ENCODE data around the gene DPPA2.
"Not testable (repeated sequence)": the region's sequence is repeated elsewhere in the genome, so short reads cannot be mapped to it uniquely, and the experiment has no call there.

The DPPA2 gene

GRCh38 chr3:109316162-109316730 is at the start of gene DPPA2:
Gene DPPA2 (minus strand): TSS chr3:109316517. CDS start chr3:109314542, 1,975 bp downstream.
- no peak within 1 kb of the TSS for H3K4me3 ChIP-seq (ENCODE audit: low read depth, low read length)
- TF ChIP-seq, protein P1, sequence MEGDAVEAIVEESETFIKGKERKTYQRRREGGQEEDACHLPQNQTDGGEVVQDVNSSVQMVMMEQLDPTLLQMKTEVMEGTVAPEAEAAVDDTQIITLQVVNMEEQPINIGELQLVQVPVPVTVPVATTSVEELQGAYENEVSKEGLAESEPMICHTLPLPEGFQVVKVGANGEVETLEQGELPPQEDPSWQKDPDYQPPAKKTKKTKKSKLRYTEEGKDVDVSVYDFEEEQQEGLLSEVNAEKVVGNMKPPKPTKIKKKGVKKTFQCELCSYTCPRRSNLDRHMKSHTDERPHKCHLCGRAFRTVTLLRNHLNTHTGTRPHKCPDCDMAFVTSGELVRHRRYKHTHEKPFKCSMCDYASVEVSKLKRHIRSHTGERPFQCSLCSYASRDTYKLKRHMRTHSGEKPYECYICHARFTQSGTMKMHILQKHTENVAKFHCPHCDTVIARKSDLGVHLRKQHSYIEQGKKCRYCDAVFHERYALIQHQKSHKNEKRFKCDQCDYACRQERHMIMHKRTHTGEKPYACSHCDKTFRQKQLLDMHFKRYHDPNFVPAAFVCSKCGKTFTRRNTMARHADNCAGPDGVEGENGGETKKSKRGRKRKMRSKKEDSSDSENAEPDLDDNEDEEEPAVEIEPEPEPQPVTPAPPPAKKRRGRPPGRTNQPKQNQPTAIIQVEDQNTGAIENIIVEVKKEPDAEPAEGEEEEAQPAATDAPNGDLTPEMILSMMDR (IDR thresholded peaks at IDR 0.05; ENCODE audit: low read depth, low read length): no peak

DNA sequence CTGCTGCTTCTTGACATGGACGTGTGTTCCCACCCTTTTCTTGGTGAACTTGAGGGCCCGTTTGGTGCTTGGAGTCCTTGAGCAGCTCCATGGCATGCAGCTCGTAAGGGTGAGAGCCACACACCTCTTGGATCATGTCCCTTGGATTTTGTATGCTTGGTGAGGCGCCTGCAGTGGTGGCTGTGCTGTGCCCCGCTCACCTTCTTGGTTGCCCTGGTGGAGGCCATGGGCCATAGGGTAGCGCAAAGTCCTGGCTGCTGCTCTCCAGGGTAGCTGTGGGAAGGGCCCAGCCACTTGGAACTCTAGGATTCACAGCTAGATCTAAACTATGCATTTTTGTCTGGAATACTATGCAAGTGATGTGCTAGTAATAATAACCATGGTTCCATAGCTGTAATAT is 47.8 kb upstream of the DPPA2 start:
- no peak overlapping the region for H3K4me3 ChIP-seq (ENCODE audit: low read depth, low read length)
- TF ChIP-seq, protein P1 (IDR thresholded peaks at IDR 0.05; ENCODE audit: low read depth, low read length): no peak

DNA sequence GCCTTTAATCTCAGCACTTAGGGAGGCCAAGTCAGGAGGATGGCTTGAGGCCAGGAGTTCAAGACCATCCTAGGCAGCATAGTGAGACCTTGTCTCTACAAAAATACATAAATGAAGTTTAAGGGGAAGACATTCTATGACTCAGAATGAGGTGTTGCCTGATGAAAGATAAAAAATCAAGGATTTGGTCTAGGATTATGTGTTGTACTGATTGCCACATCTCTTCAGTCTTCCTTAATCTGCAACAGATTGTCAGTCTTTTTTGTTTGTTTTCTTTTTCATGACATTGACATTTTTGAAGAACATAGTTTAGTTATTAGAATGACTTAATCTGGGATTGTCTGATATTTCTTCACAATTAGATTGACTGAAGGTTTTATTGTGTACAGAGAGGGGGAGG is 47.3 kb upstream of the DPPA2 start:
- H3K4me3 ChIP-seq (ENCODE audit: low read depth, low read length): no peak overlapping the region
- TF ChIP-seq, protein P1 (IDR thresholded peaks at IDR 0.05; ENCODE audit: low read depth, low read length): no peak

DNA sequence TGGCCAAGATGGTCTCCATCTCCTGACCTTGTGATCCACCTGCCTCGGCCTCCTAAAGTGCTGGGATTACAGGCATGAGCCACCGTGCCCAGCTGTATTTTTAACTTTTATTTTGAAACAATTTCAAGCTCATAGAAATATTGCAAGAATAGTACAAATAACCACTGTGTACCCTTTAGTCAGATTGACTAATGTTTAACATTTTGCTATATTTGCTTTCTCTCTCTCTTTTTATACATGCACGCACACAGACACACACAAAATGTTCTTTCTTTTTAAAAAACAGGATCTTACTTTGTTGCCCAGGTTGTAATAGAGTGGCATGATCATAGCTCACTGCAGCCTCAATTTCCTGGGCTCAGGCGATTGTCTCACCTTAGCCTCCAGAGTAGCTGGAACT is 46.5 kb upstream of the DPPA2 start:
- no peak overlapping the region for H3K4me3 ChIP-seq (ENCODE audit: low read depth, low read length)
- TF ChIP-seq, protein P1 (IDR thresholded peaks at IDR 0.05; ENCODE audit: low read depth, low read length): no peak

- not testable (repeated sequence) for H3K4me3 ChIP-seq (ENCODE audit: low read depth, low read length)
Observed at GRCh38 chr3:109358809-109359208, 42.5 kb upstream of the DPPA2 start.

DNA sequence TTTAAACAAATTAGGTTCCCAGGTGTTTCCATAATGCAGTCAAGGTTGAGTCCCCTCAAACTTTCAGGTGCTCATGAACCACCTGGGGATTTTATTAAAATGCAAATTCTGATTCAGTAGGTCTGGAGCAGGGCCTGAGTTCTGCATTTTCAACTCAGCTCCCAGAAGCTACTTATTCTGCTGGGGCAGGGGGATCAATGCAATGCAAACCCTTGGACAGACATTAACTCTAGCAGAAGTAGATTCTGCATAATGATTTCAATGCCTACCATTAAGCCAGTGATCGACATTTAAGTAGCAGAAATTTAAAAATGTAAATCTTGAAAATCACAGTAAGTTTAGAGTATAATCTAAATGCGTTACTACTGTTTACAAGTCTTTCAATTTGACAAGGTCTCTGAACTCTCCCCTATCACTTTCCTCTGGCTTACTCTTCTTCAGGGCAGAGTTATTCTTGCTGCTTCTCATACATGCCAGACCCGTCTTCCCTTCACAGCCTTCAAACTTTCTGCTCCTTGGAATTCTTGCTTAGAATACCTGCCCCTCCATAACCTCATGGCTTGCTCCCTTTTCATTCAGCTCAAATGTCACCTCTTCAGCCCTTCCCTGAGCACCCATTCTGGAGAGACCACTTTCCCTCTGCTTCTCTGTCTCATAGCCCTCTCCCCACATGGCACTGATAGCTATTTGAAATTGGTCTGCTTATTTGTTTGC is 40.3 kb upstream of the DPPA2 start:
- TF ChIP-seq, protein P1 (IDR thresholded peaks at IDR 0.05; ENCODE audit: low read depth, low read length): no peak
- H3K4me3 ChIP-seq (ENCODE audit: low read depth, low read length): no peak overlapping the region

GRCh38 chr3:109355625-109356441 is 39.5 kb upstream of the DPPA2 start:
- TF ChIP-seq, protein P1 (IDR thresholded peaks at IDR 0.05; ENCODE audit: low read depth, low read length): no peak
- no peak overlapping the region for H3K4me3 ChIP-seq (ENCODE audit: low read depth, low read length)
